Measurements from ENCODE around the gene GNG12. TPM values are rescaled to one million over a fixed set of nuclear protein-coding genes. Genes with fewer than 3 reads are reported as not detected.

Gene GNG12
- total RNA-seq, 1 experiment from 2014 or later = 14.3 TPM

- Histone ChIP-seq H3K4ac (ENCODE audit: low read depth, low read length) (no peak overlapping the region), H2AK5ac (ENCODE audit: insufficient read length, low read length) (no peak overlapping the region), H3K23ac (ENCODE audit: insufficient read length, low read depth, low read length) (no peak overlapping the region), H4K20me1 (ENCODE audit: control insufficient read depth, insufficient read depth, insufficient read length) (no peaks in the 10 kb centered on the region), H3K56ac (ENCODE audit: insufficient read length, low read depth, low read length) (no peak overlapping the region), H3K18ac (ENCODE audit: insufficient read length, low read depth, low read length) (no peak overlapping the region), H3K27ac (ENCODE audit: insufficient read length, low read depth, low read length) (no peak overlapping the region), H3K79me1 (ENCODE audit: insufficient read depth, low read depth, low read length, poor library complexity, severe bottlenecking) (no peaks in the 10 kb centered on the region), H3K9me3 (ENCODE audit: control insufficient read depth, low read depth, low read length) (no peaks in the 10 kb centered on the region), H2BK20ac (ENCODE audit: low read depth, low read length, poor library complexity, severe bottlenecking) (no peak overlapping the region), H2AFZ (ENCODE audit: low read length) (no peak overlapping the region), H3K27me3 (ENCODE audit: insufficient read depth, low read length) (no peaks in the 10 kb centered on the region), H2BK120ac (ENCODE audit: low read depth, low read length, poor library complexity, severe bottlenecking) (no peak overlapping the region), H3K14ac (ENCODE audit: insufficient read depth, low read length) (no peak overlapping the region), H3K4me1 (ENCODE audit: insufficient read depth, low read length) (peaks cover 4% of the 10 kb centered on the region; the same call in 1 of the 2 replicates), H2BK5ac (ENCODE audit: insufficient read length, low read length) (no peak overlapping the region), H3K4me2 (ENCODE audit: insufficient read depth, insufficient read length, low read length) (no peak overlapping the region), H3K23me2 (ENCODE audit: insufficient read length, low read depth, low read length, poor library complexity, severe bottlenecking) (no peaks in the 10 kb centered on the region), H3T11ph (ENCODE audit: low read length) (no peak overlapping the region), H4K91ac (ENCODE audit: insufficient read length, low read depth, low read length) (no peak overlapping the region), H2BK12ac (ENCODE audit: insufficient read length, low read depth, low read length) (no peak overlapping the region), H4K5ac (ENCODE audit: insufficient read length, low read depth, low read length) (no peak overlapping the region), H3K9ac (ENCODE audit: extremely low read depth, insufficient read length, low read length) (no peak overlapping the region), H4K8ac (replicated peaks; ENCODE audit: insufficient read length, low read depth, low read length) (no peak overlapping the region), H3K79me2 (ENCODE audit: insufficient read depth, low read length) (no peaks in the 10 kb centered on the region), H2BK15ac (ENCODE audit: low read depth, low read length) (no peak overlapping the region)
- Mint-ChIP-seq H3K36me3 (ENCODE audit: insufficient read depth in 1 of 3, low read depth in 3 of 3) (no peaks in the 10 kb centered on the region), H3K4me1 (peaks cover 23 to 28% of the 10 kb centered on the region in 2 experiments), H3K27ac (no peak overlapping the region), H3K4me3 (no peak overlapping the region), H3K27me3 (ENCODE audit: low read depth) (no peaks in the 10 kb centered on the region), H3K9me3 (no peaks in the 10 kb centered on the region)
- TF ChIP-seq CTCF (conservative IDR thresholded peaks at IDR 0.05) = no peak
- no peak for DNase-seq
- WGBS (ENCODE audit: extremely low coverage, insufficient read length, low lambda C conversion rate) = no CpG with 5 or more reads among the region's 2 CpGs
These were observed 77.6 kb downstream of the GNG12 start for GRCh38 chr1:67755619-67756018.

Measured in H9 (cell line).